WTC11 (cell line): ENCODE data around the gene TENT5A. TPM values are rescaled to one million over a fixed set of nuclear protein-coding genes. Genes with fewer than 3 reads are reported as not detected.

Experiments
- ATAC-seq: fragments of 200-7000 bp; cut with Tn5 transposase; 2 replicates; pipeline ENCODE4 v1.10.0; 2021; ENCODE audit warnings: mild to moderate bottlenecking, moderate library complexity
- CTCF ChIA-PET: fragments of 300-600 bp; sonication (Branson Sonifier 250); formaldehyde crosslinking; loops from one replicate; lab custom pipeline; 2021; ENCODE audit warnings: antibody characterized with exemption; lab: Charles Lee
- POLR2A ChIA-PET: fragments of 350-600 bp; sonication (Branson Sonifier 250); formaldehyde crosslinking; loops from one replicate; lab custom pipeline; 2021; ENCODE audit warnings: antibody characterized with exemption; lab: Charles Lee
- DNase-seq: peaks from one replicate; pipeline ENCODE4 v3.0.0; 2021; ENCODE audit warnings: low spot score
- H3K27ac Mint-ChIP-seq: 2 replicates; pipeline ENCODE4 v1.8.0; 2021; ENCODE audit warnings: mixed read lengths
- H3K27me3 Mint-ChIP-seq: 2 replicates; pipeline ENCODE4 v1.8.0; 2021; ENCODE audit warnings: low read depth, mild to moderate bottlenecking, moderate library complexity, mixed read lengths
- H3K36me3 Mint-ChIP-seq: 2 replicates; pipeline ENCODE4 v1.8.0; 2021; ENCODE audit warnings: mixed read lengths
- H3K4me1 Mint-ChIP-seq: 2 replicates; pipeline ENCODE4 v1.8.0; 2022; ENCODE audit warnings: mixed read lengths
- H3K4me3 Mint-ChIP-seq: 2 replicates; pipeline ENCODE4 v1.8.0; 2021; ENCODE audit warnings: mild to moderate bottlenecking, moderate library complexity, mixed read lengths
- H3K9me3 Mint-ChIP-seq: 2 replicates; pipeline ENCODE4 v1.8.0; 2021; ENCODE audit warnings: mixed read lengths
- ARID4B ChIP-seq: sonication (generic); formaldehyde crosslinking; IDR thresholded peaks from 2 replicates; pipeline ENCODE4 v1.8.0; 2023; ENCODE audit warnings: missing genetic modification reagents, mild to moderate bottlenecking, borderline replicate concordance
- ATF6 ChIP-seq: sonication (generic); formaldehyde crosslinking; IDR thresholded peaks from 2 replicates; pipeline ENCODE4 v1.8.1; 2023; ENCODE audit warnings: mild to moderate bottlenecking, missing genetic modification reagents
- HMGA2 ChIP-seq: fragments of 250-450 bp; sonication (Bioruptor Pico); IDR thresholded peaks from 2 replicates; pipeline ENCODE4 v1.4.0; 2021; ENCODE audit warnings: mild to moderate bottlenecking, moderate library complexity
- IRF2 ChIP-seq: sonication (generic); formaldehyde crosslinking; IDR thresholded peaks from 2 replicates; pipeline ENCODE4 v1.8.0; 2022; ENCODE audit warnings: low read depth, missing genetic modification reagents, borderline replicate concordance
- MYBL2 ChIP-seq: sonication (generic); formaldehyde crosslinking; IDR thresholded peaks from 2 replicates; pipeline ENCODE4 v1.8.1; 2023; ENCODE audit warnings: mild to moderate bottlenecking, moderate library complexity, missing genetic modification reagents
- PRDM15 ChIP-seq: sonication (generic); formaldehyde crosslinking; IDR thresholded peaks from 2 replicates; pipeline ENCODE4 v1.8.0; 2022; ENCODE audit warnings: missing genetic modification reagents
- PRRX2 ChIP-seq: fragments of 250-450 bp; sonication (Bioruptor Pico); IDR thresholded peaks from 2 replicates; pipeline ENCODE4 v1.8.0; 2021; ENCODE audit warnings: mild to moderate bottlenecking
- RORB ChIP-seq: fragments of 250-450 bp; sonication (Bioruptor Pico); IDR thresholded peaks from 2 replicates; pipeline ENCODE4 v1.9.0; 2021; ENCODE audit warnings: mild to moderate bottlenecking
- SOX15 ChIP-seq: fragments of 250-450 bp; sonication (Bioruptor Pico); IDR thresholded peaks from 2 replicates; pipeline ENCODE4 v1.9.0; 2021; ENCODE audit warnings: mild to moderate bottlenecking
- USF1 ChIP-seq: sonication (generic); formaldehyde crosslinking; IDR thresholded peaks from 2 replicates; pipeline ENCODE4 v1.8.0; 2022; ENCODE audit warnings: mild to moderate bottlenecking, missing genetic modification reagents
- USF2 ChIP-seq: sonication (generic); formaldehyde crosslinking; IDR thresholded peaks from 2 replicates; pipeline ENCODE4 v1.8.1; 2023; ENCODE audit warnings: mild to moderate bottlenecking, missing genetic modification reagents, moderate library complexity
- ZBTB43 ChIP-seq: sonication (generic); formaldehyde crosslinking; IDR thresholded peaks from 2 replicates; pipeline ENCODE4 v1.8.1; 2023; ENCODE audit warnings: mild to moderate bottlenecking, missing genetic modification reagents
- ZNF281 ChIP-seq: sonication (generic); formaldehyde crosslinking; IDR thresholded peaks from 2 replicates; pipeline ENCODE4 v1.8.0; 2023; ENCODE audit warnings: mild to moderate bottlenecking, missing genetic modification reagents
- ZNF396 ChIP-seq: fragments of 250-450 bp; sonication (Bioruptor Pico); IDR thresholded peaks from 2 replicates; pipeline ENCODE4 v1.8.0; 2021; ENCODE audit warnings: mild to moderate bottlenecking, moderate library complexity, borderline replicate concordance
- ZSCAN18 ChIP-seq: fragments of 250-450 bp; sonication (Bioruptor Pico); IDR thresholded peaks from 2 replicates; pipeline ENCODE4 v2.1.2; 2022; ENCODE audit warnings: mild to moderate bottlenecking, moderate library complexity
- total RNA-seq: library from RNA; stranded (reverse); gene quantifications from 3 replicates; pipeline ENCODE4 v1.2.3, GENCODE V29; 2021

TENT5A gene
- total RNA-seq, 1 experiment from 2014 or later = 3.2 TPM

- CTCF ChIA-PET = no interaction called here
- H3K27ac Mint-ChIP-seq = no peak overlapping the region
- ATAC-seq (no peak), DNase-seq (no peak)
- POLR2A ChIA-PET = no interaction called here
- no peaks in the 10 kb centered on the region; the same call in 1 of the 2 replicates for H3K36me3 Mint-ChIP-seq
- peaks cover 3% of the 10 kb centered on the region for H3K9me3 Mint-ChIP-seq
- no peak overlapping the region for H3K4me3 Mint-ChIP-seq
- no peak for TF ChIP-seq IRF2 (CRISPR knock-in tag)
- TF ChIP-seq RORB (CRISPR knock-in tag) = no peak
- TF ChIP-seq PRRX2 = no peak
- no peak for TF ChIP-seq ZNF396
- no peak for TF ChIP-seq MYBL2
- TF ChIP-seq SOX15 (CRISPR knock-in tag) = no peak
- TF ChIP-seq USF2 (CRISPR knock-in tag) = no peak
- no peak for TF ChIP-seq HMGA2 (CRISPR knock-in tag)
- H3K4me1 Mint-ChIP-seq = peaks cover 33% of the 10 kb centered on the region
- no peaks in the 10 kb centered on the region for H3K27me3 Mint-ChIP-seq
Observed at GRCh38 chr6:81771097-81771496, 18.6 kb upstream of the TENT5A start.

GRCh38 chr6:81770381-81770780, 17.9 kb upstream of the TENT5A start:
- H3K27me3 Mint-ChIP-seq = no peaks in the 10 kb centered on the region
- ChIA-PET CTCF (no interaction called here), POLR2A (interaction anchor here (0.5 kb wide), 1 partner anchor 15 kb away, joined by 3 read pairs; no protein-coding TSS in a partner anchor)
- ATAC-seq (no peak), DNase-seq (no peak)
- H3K27ac Mint-ChIP-seq = no peak overlapping the region
- no peaks in the 10 kb centered on the region; the same call in 1 of the 2 replicates for H3K36me3 Mint-ChIP-seq
- H3K4me1 Mint-ChIP-seq = peaks cover 33% of the 10 kb centered on the region
- H3K9me3 Mint-ChIP-seq = peaks cover 5% of the 10 kb centered on the region
- H3K4me3 Mint-ChIP-seq = no peak overlapping the region
- no peak for TF ChIP-seq USF1 (CRISPR knock-in tag)
- no peak for TF ChIP-seq ZNF281 (CRISPR knock-in tag)
- no peak for TF ChIP-seq RORB (CRISPR knock-in tag)
- no peak for TF ChIP-seq ZBTB43 (CRISPR knock-in tag)
- no peak for TF ChIP-seq PRDM15
- TF ChIP-seq ARID4B (CRISPR knock-in tag) = no peak
- no peak for TF ChIP-seq ATF6
- no peak for TF ChIP-seq ZSCAN18 (CRISPR knock-in tag)
